GM12801 (cell line): ENCODE results near the gene PPM1F.

Source experiments
- TF ChIP-seq, protein P1 (sequence below): IDR thresholded peaks from one replicate; pipeline ENCODE4 v1.5.1; 2011; ENCODE audit warnings: control low read depth; ENCODE audit not compliant: insufficient read length; ENCODE audit errors: extremely low read depth

PPM1F gene

DNA sequence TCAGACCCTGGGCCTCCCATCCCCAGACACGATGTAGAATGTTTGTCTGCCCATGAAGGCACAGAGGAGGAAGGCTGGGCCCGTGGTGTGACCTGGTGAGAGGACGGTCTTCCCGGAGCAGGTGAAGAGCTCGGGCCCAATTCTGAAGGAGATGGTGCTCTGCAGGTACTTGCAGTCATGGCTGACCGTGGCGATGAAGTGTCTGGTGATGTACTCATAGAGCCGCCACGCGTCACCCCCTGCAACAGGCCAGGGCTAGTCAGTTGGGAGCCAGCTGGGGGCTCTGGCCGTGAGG lies 10.0 kb upstream of the PPM1F start:
- TF ChIP-seq, protein P1, sequence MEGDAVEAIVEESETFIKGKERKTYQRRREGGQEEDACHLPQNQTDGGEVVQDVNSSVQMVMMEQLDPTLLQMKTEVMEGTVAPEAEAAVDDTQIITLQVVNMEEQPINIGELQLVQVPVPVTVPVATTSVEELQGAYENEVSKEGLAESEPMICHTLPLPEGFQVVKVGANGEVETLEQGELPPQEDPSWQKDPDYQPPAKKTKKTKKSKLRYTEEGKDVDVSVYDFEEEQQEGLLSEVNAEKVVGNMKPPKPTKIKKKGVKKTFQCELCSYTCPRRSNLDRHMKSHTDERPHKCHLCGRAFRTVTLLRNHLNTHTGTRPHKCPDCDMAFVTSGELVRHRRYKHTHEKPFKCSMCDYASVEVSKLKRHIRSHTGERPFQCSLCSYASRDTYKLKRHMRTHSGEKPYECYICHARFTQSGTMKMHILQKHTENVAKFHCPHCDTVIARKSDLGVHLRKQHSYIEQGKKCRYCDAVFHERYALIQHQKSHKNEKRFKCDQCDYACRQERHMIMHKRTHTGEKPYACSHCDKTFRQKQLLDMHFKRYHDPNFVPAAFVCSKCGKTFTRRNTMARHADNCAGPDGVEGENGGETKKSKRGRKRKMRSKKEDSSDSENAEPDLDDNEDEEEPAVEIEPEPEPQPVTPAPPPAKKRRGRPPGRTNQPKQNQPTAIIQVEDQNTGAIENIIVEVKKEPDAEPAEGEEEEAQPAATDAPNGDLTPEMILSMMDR: no peak

DNA sequence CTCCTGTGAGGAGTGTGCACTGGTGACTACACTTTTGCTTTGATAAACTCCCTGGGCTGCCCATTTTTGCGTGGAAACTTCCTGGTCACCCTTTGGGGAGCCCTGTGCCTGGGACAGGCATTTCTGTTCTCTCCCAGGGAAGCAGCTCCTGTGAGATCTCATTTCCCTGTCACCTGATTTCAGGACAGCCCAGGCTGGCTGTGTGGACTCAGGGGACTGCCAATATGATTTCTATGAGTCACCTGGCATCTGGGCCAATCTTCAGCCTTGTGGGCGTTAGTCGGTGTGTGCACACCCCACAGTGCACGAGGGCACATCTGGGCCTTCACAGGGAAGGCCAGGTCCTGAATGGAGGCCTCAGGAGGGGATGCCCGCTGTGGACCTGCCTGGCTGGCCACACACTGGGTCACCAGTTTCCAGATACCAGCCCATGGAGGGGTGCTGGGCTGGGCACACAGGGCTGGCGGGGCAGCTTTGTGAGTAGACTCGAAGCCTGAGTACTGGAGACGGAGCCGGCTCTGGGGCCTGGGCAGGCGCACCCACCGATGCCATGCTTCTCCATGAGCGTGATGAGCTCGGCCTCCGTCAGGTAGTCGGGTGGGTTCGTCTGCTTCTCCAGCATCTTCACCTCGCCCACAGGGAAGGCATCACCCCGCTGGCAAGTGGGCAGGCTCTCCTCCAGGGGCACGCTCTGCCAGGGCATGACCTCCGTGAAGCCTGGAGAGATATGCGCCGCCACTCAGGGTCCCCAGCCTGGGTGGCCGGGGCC lies 9.4 kb upstream of the PPM1F start:
- TF ChIP-seq, protein P1: no peak

DNA sequence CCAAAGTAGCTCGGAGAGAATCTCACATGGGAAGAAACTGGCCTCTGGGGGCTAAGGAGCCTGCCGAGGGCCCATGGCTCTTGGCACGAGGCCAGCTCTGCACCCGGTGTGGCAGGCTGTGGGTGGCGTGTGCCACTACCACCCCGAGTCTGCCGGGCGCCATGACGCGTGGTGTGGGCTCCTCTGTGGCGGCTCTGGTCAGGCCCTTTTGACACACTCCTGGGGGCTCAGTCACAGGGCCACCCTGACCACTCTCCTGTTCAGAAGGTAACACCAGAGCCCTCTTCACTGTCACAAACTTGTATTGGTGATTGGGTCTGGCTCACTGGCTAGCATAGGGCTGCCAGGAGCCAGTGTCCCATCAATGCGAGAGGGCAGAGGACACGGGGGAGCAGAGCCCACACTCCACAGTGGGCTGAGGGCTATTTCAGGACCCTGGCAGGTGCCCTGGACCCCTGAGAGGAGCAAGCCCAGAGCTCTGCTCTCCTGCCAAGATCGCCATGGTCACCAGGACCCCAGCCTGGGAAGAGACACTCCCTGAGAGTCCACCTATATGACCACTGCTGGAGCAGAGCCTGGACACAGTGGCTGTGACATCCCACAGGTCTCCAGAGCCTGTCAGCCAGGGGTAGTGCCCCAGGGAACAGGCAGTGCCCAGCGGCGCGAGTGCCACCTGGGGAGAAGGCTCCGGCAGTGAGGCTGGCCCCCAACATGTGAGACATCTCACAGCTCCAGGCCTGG lies 8.6 kb upstream of the PPM1F start:
- TF ChIP-seq, protein P1: no peak

DNA sequence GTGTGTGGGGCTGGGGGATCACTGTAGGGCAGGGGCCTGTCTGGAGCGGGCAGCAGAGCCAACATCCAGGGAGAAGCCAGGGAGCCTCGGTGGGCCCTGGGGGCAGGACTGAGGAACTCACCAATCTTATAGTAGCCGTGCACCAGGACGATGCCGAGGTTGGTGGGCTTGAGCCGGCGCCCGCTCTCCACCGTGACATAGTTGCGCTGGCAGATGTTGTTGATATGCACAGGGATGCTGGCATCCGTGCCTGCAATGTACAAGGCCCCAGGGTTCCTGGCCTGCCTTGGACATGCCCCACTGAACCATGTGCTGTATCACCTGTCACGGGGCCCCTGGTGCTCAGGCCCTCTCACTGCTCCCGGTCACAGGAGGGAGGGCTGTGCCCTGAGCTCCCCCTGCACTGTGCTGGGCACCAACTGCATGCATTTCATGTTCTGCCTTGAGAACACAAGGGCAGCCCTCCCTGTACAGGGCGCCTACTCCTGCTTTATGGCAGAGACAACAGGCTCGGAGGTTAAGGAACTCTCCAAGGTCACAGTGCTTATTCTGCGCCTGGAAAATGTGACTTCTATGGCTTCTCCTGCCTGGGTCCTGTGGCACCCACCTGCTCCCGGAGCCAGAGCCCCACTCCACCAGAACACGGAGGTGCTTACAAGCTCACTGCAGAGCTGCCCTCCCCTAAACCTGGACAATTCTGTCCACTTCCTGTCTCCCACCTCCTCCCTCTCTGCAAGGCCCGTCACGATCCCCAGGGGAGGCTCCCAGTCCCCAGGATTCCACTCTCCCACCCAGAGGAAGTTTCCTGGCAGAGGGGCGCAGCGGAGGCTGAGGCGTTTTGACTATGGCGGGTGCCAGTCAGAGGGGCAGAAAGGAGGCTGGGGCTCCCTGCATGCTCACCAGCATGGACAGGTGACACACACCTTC lies 7.8 kb upstream of the PPM1F start:
- TF ChIP-seq, protein P1: no peak

DNA sequence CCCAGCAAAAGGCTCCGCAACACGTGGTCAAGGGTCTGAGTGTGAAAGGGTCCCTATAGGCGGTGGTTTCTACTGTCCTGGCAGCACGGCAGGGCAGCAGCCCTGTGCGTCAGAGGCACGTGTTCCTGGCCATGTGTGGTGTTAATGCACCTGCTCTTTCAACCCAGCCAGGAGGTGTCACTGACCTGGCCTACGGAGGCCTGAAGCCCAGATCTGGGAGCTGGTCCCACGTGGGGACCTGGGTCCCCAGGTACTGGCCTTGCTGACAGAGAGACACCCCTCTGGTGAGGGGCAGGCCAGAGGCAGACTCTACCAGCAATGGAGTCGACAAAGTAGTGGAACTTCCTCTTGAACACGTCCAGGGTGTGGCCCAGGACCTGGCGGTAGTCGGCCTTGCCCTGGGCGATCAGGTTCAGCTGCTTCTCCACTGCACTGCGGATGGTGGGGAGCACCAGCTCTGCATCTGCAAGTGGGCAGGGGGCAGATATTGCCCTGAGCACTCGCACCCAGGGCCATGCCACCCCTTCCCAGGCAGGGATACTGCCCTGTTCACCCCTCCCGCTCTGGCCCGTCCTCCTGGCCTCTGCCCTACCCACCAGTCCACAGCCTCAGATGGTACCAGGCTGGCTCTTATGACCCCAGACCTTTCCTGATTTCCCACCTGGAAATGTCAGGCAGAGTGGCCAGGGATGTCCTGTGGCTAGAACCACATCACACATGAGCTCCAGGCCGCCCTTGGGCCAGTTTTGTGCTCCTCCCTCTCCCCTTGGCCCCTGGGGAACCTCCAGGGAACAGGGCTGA lies 6.8 kb upstream of the PPM1F start:
- TF ChIP-seq, protein P1: no peak

DNA sequence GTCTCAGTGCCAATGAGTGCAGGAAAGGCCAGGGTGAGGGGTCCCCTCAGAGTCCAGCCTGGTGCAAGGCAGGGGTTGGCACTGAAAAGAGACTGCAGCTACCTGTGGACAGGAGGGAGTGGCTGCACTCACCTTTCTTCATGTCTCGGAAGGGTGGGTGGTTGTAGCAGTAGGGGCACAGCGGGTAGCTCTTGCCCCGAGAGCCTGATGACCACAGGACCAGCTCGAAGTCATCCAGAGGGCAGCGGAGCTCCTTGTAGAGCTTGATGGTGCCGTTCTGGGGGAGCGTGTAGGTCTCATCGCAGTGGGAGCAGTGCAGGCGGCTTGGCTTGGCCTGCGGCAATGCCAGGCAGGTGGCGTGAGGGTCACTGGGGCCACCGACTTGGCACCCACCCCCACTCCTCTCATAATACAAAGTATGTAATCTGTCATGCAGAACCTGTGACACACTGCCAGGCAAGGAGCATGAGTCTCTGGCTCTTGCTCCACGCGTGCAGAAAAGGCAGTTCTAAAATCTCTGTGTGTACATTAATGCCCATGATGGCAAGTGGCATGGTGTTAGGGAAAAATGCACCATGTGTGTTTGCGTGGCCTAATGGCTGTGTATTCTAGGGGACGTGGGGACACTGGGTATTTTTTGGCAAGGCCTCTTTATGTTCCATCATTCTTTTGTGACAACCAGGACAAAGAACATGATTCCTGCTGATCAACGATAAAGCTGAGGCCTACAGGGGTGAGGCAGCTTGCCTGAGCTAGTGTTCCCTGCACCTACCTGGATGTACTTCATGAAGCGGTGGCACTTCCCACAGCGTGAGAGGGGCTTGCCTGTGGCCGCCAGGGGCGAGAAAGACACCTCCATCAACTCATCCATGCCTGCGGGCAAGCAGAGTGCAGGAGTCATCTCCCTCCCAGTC lies 6.0 kb upstream of the PPM1F start:
- TF ChIP-seq, protein P1: no peak
